ENCODE data around the gene VIPR1.

GRCh38 chr3:42495393-42495792 is 7.0 kb upstream of the VIPR1 start:
- TF ChIP-seq EZH2 (IDR thresholded peaks at IDR 0.05) (no peak), POLR2AphosphoS5 (IDR thresholded peaks at IDR 0.05; ENCODE audit: borderline replicate concordance, low read depth, low read length) (no peak)

All from SK-N-MC (cell line).